GM19351 (cell line): ENCODE measurements around the gene PEAK1.
"Not testable (repeated sequence)": the region's sequence is repeated elsewhere in the genome, so short reads cannot be mapped to it uniquely, and the experiment has no call there.

Source experiments
- ATAC-seq: cut with Tn5 transposase; IDR thresholded peaks from one replicate; pipeline ENCODE4 v1.9.1; 2021; ENCODE audit warnings: mild to moderate bottlenecking, moderate library complexity; ENCODE audit not compliant: unreplicated experiment

The PEAK1 gene

DNA sequence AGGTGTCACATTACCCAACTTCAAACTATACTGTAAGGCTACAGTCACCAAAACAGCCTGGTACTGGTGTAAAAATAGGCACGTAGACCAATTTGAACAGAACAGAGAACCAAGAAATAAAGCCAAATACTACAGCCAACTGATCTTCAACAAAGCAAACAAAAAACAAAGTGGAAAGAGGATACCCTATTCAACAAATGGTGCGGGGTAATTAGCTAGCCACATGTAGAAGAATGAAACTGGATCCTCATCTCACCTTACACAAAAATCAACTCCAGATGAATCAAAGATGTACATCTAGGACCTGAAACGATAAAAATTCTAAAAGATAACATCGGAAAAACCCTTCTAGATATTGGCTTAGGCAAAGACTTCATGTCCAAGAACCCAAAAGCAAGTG, 13.1 kb downstream of the PEAK1 start:
- ATAC-seq: no peak

DNA sequence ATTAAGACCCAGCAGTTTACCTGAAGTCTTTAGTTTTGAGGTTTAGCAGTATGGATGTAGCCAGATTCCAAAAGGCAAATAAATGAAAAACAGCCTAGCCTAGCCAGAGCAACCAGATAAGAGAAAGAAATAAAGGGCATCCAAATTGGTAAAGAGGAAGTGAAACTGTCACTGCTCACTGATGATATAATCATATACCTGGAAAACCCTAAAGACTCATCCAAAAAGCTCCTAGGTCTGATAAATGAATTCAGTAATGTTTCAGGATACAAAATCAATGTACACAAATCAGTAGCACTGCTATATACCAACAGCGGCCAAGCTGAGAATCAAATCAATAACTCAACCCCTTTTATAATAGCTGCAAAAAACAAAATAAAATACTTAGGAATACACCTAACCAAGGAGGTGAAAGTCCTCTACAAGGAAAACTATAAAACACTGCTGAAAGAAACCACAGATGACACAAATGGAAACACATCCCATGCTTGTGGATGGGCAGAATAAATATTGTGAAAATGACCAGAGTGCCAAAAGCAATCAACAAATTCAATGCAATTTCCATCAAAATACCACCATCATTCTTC, 13.6 kb downstream of the PEAK1 start:
- ATAC-seq: not testable (repeated sequence)

DNA sequence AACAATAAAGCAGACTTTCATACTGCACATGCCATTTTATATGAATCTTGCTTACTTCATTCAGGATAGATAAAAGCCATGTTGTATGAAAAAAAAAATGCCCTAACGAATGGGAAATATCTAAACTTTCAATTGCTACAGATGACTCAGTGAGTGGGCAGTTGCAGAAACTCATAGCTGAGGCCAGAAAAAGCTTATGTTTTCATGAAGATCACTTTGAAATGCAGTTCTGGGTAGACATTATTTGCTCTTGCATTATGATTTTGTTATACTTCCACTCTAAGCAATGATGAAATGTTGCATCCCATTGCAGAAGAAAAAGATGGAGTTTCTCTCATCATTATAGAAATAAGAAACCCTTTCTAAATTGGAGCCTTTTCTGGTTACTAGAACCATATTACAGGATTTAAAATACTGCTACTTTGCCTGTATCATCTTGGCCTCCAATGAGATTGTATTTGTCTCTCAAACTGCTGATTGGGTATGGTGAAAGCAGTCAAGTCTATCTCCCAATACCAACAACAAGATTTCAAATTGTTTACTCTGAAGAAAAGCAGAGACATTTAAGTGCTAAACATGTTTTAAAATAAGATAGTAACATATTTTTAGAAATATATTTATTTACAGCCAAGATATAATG, 17.0 kb downstream of the PEAK1 start:
- no peak for ATAC-seq

DNA sequence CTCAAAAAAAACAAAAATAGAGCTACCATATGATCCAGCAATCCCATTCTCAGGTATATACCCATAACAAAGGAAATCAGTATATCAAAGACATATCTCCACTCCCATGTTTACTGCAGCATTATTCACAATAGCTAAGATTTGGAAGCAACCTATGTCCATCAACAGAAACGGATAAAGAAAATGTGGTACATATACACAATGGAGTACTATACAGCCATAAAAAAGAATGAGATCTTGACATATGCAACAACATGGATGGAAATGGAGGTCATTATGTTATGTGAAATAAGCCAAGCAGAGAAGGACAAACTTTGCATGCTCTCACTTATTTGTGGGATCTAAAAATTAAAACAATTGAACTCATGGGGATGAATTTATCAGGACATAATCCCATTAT, 19.6 kb downstream of the PEAK1 start:
- no peak for ATAC-seq

DNA sequence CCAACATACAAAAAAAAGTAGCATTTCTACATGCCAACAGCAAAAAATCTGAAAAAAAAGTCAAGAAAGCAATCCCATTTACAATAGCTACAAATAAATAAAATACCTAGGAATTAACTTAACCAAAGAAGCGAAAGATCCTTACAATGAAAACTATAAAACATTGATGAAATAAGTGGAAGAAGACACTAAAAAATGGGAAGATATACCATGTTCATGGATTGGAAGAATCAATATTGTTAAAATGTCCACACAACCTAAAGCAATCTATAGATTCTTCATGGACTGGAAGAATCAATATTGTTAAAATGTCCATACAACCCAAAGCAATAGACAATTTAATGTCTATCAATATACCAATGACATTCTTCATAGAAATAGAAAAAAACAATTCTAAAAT, 21.0 kb downstream of the PEAK1 start:
- ATAC-seq: no peak

DNA sequence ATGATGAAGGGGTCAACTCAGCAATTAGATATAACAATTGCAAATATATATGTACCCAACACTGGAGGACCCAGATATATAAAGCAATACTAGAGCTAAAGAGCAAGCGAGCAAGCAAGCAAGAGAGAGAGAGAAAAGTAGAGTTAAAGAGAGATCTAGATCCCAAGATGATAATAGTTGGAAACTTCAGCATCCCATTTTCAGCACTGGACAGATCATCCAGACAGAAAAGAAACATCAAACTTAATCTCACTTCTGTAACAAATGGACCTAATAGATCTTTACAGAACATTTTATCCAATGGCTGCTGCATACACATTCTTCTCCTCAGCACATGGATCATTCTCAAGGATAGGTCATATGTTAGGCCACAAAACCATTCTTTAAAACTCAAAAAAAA, 23.2 kb downstream of the PEAK1 start:
- ATAC-seq: no peak

DNA sequence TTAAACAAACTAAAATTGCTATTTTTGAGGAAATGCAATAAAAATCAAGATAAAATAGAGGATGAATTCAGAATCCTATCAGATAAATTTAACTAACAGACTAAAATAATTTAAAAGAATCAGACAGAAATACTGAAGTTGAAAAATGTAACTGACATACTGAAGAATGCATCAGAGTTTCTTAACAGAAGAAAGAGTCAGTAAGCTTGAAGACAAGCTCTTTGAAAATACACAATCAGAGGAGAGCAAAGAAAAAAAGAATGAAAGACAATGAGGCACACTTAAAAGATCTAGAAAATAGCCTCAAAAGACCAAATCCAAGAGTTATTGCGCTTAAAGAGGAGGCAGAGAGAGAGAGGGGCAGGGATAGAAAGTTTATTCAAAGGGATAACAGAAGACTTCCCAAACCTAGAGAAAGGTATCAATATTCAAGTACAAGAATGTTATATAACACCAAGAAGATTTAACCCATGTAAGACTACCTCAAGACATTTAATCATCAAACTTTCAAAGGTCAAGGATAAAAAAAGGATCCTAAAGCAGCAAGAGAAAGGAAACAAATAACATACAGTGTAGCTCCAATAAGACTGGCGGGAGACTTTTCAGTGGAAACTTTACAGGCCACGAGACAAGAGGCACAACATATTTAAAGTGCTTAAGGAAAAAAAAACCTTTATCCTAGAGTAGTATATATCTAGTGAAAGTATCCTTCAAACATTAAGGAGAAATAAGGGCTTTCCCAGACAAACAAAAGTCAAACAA, 24.7 kb downstream of the PEAK1 start:
- ATAC-seq: no peak

DNA sequence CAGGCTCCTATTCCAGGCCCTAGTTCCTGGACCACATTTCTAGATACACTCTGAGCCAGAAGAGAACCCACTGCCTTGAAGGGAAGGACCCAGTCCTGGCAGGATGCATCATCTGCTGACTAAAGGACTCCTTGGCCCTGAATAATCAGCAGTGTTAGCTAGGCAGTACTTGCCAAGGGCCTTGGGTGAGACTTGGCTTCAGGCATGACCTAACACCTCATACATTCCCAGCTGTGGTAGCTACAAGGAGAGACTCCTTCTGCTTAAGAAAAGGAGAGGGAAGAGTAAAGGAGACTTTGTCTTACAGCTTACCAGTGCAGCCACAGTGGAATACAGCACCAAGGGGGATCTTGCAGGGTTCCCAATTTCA, 26.4 kb downstream of the PEAK1 start:
- ATAC-seq: no peak

DNA sequence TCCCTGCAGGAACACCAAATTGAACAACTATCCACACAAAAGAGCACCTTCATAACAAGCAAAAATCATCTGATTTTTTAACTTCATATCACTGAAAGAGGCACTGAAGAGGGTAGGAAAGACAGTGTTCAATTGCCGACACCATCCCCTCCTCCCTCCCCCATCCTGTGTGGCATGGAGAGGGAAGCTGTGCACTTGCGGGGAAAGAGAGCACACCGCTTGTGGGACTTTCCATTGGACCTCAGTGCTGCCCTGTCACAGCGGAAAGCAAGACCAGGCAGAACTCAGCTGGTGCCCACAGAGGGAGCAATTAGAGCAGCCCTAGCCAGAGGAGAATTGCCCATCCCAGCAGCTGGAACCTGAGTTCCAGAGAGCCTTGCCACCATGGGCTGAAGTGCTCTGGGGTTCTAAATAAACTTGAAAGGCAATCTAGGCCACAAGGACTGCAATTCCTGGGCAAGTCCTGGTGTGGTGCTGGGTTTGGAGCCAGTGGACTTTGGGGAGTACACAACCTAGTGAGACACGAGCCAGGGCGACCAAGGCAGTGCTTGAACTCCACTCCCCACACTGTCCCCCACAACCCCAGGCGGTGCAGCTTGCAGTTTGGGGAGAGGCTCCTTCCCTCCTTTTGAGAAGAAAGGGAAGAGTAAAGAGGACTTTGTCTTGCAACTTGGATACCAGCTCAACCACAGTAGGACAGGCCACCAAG, 27.0 kb downstream of the PEAK1 start:
- no peak for ATAC-seq

DNA sequence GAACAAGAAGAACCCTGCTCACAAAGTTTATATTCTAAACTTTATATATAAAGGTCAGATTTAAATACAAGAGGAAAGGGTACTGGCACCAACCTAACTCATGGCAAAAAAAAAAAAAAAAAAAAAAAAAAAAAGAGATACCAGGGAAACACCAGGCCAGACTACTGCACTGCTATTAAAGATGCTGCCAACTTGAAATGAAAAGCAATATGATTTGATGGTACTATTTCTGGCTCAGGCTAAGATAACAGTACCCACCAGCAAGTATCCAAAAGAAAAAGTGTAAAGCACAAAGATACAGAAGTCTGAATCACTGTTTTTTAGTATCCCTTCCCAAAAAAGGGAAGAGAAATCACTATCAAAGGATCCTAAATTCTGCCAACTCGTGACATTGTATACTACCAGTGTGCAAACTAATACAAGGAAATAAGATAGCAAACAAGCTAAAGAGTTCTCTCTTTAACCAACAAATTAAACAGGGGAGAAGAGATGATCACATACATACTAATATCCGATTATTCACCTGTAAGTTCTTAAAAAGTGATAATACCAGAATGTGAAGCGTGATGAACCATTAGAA, 28.4 kb downstream of the PEAK1 start:
- no peak for ATAC-seq

DNA sequence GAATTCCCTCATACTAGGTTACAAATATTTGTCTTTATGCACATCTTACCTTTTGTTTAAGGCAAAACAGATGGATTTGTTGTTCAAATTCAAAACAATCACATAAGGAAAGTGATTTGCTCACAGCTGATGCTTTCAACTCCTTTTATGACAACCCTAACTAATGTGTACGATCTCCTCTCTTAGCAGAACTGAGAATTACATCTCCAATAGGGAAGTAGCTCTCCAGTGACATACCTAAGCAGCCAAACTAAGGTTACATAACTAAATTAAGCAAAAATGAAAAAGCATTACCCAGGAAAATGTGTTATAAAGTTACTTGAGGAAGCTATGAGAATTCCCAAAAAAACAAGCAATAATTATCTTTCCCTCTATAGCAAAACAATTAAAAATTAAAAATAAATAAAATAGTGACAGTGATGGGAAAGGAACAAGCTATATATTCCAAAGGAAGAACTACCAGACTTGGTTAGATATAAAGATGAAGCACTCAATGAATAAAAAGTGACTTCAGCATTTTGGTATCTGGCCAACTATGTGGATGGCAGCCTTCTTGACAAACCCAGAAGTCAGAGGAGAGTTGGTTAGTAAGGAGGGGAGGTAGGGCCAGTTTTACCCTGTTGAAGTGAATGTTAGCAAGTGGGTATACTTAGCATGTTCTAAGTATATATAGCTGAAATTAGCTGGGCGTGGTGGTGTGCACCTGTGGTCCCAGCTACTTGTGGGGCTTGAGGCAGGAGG, 32.4 kb downstream of the PEAK1 start:
- no peak for ATAC-seq

DNA sequence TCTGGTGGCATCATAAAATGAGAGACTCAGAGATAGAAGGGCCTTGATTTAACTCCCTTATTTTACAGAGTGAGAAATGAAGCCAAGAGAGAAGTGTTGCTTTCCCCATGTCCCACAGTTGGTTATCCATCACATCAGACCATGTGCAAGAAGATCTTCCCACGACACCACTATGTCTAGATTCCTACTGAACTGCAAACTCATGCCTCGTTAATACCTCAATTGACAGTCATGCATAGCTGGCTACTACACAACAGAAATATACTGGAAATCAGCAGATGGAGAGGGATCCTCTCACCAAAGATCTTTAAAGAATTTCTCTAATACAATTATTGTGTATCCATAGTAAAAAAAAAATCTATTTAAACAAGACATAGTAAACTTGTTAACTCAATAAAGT, 33.3 kb downstream of the PEAK1 start:
- ATAC-seq: no peak

DNA sequence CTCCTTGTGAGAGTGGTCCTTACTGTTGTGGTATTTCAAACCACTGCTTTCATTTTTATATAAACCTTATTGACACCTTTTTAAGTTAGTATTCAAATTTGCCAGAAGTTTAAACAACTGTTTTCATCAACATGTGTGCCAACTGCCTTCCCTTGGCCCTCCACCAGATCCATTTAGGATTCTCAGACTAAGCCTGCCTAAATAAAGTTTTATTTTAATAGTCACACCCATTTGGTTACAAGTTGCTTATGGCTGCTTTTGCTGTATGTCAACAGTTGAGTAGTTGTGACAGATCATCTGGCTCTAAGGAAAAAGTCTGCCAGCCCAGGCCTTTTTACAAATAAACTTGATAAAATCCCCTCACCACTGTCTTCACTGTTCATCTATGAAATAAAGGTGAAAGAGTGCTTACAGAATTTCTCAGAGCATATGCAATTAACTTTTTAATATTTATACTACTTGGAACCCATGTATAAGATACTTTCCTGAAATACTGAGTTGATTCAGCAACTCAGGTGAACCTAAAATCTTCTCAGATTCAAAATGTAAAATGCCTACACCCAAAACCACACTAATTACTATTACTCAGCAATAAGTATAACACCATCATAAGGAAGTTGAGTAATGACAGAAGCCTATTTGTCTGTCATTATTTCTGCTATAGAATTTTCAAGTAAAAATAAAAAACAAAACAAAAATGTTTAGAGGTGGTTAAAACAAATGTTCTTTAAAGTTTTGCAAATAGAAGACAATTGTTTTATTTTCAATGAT, 35.1 kb downstream of the PEAK1 start:
- ATAC-seq: no peak

DNA sequence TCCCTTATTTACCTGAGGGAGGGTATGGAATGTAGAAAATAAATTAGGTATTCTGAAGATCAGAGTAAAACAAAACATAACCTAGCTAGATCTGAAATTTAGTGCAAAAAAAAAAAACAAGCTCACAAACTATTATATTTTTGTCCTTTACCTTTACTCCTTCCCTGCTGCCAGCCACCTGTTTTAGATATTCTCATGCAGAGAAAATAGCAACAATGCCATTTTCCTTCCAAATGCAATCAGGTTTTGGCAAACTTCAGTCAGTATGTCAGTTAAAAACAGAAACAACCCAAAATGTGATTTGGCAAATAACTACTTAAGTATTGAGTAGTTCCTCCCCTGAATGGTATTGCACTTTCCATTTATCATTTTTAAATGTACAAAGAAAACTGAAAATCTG, 35.8 kb downstream of the PEAK1 start:
- no peak for ATAC-seq

DNA sequence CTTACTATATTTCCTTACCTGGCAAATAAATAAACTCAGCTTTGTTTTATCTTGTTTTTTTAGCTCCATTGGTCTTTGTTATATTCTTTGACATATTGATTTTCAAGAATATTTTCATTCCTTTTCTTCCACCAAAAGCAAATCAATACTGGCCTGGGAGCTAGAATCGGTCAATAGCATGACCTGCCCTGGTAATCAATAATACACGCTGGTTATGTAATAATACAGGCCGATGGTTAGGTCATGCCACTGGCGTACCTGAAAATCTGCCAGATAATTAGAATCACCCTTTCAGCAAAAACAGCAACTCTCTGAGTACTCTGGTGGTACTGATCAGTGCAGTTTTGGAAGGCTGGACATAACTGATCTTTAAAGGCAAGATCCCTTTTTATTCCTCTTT, 39.9 kb downstream of the PEAK1 start:
- no peak for ATAC-seq

DNA sequence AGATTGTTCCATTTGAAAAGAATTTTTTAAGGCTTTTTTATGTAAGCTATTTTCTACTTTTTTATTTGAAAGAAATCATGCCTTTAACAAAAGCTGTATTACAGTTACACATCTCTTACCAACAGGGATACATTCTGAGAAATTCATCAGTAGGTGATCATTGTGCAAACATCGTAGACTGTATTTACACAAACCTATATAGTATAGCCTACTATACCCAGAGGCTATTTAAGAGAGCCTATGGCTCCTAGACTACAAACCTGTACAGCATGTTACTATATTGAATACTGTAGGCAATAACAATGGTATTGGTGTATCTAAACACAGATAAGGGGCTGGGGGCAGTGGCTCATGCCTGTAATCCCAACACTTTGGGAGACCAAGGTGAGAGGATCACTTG, 43.1 kb downstream of the PEAK1 start:
- no peak for ATAC-seq

DNA sequence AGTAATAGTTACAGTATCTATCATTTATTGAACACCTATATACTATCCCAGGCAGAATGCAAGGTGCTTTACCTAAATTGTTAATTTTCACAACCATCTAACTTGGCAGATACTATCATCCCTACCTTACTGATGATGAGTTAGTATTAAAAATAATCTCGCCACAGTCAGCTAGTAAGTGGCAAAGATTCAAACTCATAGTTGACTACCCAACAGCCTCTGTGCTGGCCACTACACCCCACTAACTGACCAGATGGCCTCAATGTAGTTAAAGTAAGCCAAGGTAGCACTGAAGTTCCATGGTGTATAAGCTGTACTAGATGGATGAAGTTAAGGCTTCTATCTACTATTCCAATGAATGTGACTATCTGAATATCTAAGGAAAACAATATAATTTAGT, 44.8 kb downstream of the PEAK1 start:
- no peak for ATAC-seq

DNA sequence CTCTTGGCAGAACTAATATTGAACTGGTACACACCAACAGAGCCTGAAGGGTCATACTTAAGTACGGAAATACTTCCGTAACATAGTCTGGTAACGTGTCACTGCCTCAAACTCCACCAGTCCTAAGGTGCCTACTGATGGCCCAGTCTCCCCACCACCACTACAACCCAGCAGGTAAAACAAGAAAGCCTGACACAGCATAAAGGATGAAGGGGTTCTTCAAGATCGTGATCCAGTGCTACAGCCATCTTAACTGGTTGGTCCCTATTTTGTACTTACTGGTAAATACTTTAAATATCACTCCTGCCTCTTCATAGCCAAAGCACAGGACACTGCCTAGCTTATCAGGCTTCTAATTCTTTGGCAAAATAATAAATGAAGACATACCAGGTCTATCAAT, 46.5 kb downstream of the PEAK1 start:
- ATAC-seq: no peak

DNA sequence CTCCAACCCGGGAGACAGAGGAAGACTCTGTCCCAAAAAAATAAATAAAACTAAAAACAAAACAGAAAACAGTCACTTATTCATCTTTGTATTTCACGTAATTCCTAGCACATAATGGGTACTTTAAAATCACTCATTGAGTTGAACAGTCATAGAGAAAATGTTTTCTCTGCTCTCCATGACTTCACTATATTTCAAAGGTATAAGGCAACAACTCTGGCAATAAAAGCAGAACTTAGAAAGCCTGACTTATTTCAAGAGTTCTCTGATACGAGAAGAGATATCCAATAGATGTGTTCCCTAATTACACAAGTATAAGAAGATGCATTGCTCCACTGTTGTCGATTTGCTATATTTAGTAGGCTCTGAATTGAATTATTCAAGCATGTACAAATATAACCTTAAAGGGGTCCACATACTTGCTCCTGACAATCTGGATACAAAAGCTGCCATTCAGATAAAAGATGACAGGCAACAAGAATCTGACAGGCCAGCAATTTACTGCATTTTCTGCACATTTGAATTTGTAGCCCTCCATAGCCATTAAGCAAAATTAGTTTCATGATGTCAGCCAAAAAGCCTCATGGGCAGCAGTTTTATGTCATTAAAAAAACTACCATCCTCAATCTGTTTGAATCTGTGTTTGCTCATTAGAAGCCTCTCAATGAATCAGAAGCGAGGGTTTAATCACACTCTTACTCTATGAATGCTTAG, 47.9 kb downstream of the PEAK1 start:
- no peak for ATAC-seq
